GM18499 (cell line): ENCODE measurements around the gene ITGA2B.
"Not testable (repeated sequence)": the region's sequence is repeated elsewhere in the genome, so short reads cannot be mapped to it uniquely, and the experiment has no call there.

ENCODE experiments used
- ATAC-seq: cut with Tn5 transposase; IDR thresholded peaks from one replicate; pipeline ENCODE4 v1.9.1; 2021; ENCODE audit warnings: moderate number of reproducible peaks; ENCODE audit not compliant: insufficient read depth, unreplicated experiment

The ITGA2B gene

DNA sequence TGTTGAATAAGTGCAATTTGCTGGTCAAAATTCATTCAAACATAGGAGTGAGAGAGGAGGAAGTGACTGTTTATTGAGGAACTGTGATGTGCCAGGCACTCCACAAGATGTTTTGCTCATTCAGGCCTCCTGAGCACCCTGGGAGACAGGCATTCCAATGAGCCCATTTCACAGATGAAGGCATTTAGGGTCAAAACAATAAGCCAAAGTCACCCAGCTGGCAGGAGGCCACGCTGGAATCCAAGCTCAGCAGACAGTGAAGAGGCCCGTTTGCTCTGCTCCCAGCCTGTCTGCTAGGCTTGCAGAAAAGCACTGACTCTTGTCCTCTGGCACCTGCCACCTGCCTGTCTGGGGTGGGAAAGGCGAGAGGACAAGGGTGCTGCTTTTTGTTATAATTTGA, 54.7 kb downstream of the ITGA2B start:
- ATAC-seq, result no peak

GRCh38 chr17:44334315-44334714, 55.1 kb downstream of the ITGA2B start:
- ATAC-seq, result no peak

DNA sequence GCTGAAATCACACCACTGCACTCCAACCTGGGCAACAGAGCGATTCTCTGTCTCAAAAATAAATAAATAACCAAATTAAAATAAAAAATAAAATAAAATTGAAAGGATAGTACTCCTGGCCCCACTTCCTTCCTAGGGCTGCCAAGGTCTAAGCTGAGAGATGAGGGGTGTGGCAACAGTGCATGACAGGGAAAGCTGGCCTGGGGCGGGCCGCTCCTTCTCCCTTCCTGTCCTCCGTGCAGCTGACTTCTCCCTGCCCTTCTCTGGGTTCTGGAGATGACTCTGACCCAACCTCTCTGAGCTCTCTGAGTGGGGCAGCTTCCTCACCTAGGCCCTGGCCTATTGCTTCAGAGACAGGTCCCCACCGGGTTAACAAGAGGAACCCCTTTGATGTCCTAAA, 56.1 kb downstream of the ITGA2B start:
- no peak for ATAC-seq

GRCh38 chr17:44331249-44331760, 58.1 kb downstream of the ITGA2B start:
- no peak for ATAC-seq

GRCh38 chr17:44330263-44330662, 59.2 kb downstream of the ITGA2B start:
- not testable (repeated sequence) for ATAC-seq

DNA sequence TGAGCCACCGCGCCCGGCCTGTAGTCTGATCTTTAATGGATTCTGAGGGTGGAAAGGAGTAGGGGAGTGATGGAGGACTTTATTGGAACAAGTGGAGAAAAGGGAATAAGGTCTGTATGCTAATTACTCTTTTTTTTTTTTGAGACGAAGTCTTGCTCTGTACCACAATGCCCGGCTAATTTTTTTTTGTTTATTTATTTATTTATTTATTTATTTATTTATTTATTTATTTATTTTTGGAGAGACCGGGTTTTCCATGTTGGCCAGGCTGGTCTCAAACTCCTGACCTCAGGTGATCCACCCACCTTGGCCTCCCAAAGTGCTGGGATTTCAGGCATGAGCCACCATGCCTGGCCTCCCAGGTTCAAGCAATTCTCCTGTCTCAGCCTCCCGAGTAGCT, 59.9 kb downstream of the ITGA2B start:
- not testable (repeated sequence) for ATAC-seq

- ATAC-seq, result no peak
Observed at GRCh38 chr17:44327715-44328449, 61.6 kb downstream of the ITGA2B start.

- ATAC-seq, result no peak
Observed at GRCh38 chr17:44326861-44327444, 62.5 kb downstream of the ITGA2B start.

DNA sequence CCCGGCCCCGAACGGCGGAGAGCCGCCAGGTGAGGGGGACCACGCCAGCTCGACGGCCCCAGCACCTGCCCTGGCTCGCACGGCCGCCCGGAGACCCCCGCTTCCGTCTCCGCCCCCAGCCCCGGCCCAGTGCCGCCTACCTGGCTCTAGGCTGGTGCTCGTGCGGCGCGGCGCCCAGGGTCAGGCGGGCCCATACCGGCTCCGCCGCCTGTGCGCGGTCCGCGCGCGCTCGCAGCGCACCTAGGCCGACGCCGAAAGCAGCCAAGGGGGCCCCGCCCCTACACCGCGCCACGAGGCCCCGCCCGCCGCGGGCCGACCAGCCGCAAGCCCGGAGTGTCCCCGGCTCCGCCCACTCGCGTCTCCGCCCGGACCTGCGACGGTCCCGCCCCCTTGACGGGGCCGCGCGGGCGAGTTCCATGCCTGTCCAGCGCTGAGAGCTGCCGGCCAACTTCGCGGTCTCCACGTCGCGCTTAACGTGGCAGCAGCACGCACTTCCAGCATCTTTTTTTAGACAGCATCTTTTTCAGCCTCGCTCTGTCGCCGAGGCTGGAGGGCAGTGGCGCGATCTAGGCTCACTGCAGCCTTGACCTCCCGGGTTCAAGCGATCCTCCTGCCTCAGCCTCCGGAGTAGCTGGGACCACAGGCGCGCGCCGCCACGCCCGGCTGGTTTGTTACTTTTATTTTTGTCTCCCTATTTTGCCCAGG, 64.7 kb downstream of the ITGA2B start, which contains the start of gene SLC25A39:
Gene SLC25A39, minus strand, starts transcription at position 253 of the 705 bp plus-strand sequence. CDS start 1,261 bp downstream, outside the sequence.
- ATAC-seq, result peak; percentile 36

DNA sequence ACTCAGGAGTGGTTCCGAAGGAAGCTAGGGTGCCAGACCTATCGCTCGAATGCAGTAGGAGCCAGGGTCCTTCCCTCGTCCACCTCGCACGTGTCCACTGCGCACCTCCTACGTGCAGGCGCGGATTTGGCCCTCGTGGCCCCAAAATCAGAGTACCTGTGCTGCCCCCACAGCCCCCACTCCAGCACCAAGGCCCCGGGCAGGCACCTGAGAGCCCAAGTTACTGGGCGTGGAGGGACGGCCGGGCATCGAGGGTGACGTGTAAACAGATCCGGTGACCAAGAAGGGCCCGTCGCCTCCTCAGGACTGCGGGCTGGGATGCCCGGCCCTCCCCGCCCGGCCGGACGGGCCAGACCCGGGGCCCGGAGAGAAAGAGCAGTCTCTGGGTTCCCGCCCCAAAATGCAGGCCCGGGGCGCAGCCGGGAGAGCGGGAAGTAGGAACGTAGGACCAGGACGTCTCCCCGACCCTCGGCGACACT, 65.3 kb downstream of the ITGA2B start:
- no peak for ATAC-seq

DNA sequence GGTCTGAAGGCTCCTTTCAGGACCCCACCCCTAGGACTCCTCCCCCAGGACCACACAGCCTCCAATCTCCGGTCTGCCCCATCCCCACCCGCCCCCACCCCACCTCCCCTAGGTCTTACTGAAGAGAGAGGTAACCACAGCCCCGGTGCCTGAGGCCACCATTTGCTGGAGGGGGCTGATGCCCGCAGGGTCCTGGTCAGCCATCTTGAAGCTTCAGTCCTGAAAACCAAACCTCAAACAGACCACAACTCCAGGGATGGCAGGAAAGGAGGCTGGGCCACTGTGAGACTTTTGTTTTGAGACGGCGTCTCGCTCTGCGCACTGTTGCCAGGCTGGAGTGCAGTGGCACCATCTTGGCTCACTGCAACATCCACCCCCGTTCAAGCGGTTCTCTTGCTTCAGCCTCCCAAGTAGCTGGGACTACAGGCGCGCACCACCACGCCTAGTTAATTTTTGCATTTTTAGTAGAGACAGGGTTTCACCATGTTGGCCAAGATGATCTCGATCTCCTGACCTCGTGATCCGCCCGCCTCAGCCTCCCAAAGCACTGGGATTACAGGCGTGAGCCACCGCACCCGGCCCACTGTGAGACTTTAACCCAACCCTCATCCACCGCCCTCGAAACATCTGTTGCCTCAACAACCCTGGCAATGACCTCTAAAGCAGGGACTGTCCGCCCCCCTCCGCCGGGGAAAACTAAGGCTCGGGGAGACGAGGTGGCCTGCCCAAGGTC, 65.9 kb downstream of the ITGA2B start:
- no peak for ATAC-seq

DNA sequence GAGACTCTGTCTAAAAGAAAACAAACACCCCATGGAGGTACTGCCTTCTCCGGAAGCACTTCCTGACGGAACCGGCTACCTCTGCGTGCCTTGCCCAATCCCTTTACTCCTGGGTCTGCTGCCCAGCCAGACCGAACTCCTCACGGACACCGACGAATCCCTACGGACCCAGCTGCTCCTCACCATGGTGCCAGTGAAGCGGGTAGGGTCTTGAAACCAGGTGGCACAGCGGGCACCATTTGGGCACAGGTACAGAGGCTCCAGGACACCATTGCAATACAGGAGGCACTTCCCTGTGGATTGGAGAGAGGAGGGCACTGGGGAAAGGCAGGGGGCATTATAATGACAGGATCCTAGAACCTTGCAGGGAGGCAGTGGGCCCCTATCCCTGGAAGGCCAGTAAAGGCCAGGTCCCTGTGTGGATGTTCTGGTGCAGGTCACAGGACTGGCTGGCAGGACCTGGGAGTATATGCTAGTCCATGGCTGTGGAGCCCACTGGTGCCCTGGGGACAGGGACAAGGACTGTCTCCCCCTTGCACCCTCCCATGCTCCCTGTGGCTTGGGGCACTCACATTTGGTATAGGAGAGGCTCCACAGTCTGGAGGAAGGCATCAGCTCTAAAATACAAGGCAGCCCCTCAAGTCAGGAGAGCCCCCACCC, 67.1 kb downstream of the ITGA2B start:
- no peak for ATAC-seq
